ENCODE results near the gene GPRC5D.

DNA sequence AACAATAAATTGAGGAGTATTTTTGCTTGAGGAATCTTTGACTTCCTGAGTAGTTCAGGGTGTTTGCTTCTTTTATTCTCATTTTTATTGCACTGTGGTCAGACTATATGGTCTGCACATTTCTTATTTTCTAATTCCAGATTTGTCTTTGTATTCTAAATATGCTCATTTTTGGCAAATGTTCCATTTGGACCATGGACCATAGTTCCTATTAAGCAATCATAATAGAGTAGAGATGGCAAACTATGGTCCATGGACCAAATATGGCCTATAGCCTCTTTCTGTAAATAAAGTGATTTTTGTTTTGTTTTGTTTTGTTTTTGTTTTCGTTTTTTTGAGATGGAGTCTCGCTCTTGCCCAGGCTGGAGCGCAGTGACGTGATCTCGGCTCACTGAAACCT lies 58.5 kb downstream of the GPRC5D start:
- TF ChIP-seq POLR2A (IDR thresholded peaks at IDR 0.05; ENCODE audit: low read depth, low read length) (no peak), TAF1 (IDR thresholded peaks at IDR 0.05; ENCODE audit: low read depth, low read length) (no peak), POLR2AphosphoS5 (IDR thresholded peaks at IDR 0.05; ENCODE audit: low read depth, low read length) (no peak)

All from GM12891 (cell line).